HG03521 (cell line): Measurements from ENCODE around the gene FBXO31.

Source experiments
- ATAC-seq: cut with Tn5 transposase; IDR thresholded peaks from one replicate; pipeline ENCODE4 v1.9.1; 2021; ENCODE audit warnings: mild to moderate bottlenecking, moderate library complexity; ENCODE audit not compliant: unreplicated experiment

The FBXO31 gene

GRCh38 chr16:87330646-87331045, 52.9 kb downstream of the FBXO31 start:
- ATAC-seq = no peak

DNA sequence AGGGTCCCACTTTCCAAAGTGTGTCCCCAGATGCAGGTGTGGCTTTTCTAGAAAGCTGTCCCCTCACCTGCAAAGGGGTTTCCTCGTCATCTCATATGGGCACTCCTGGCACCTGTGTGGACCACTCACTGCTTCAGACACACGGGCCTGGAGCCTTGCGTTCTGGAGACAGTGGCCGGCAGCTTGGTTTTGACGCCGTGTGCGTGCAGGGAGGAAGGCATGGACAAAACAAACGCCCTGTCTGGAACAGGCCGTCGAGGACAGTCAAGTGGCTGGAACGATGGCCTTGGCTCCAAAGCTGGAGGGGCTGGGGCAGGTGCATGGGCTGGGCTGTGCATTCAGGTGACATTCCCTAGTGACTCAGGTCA, 53.3 kb downstream of the FBXO31 start:
- no peak for ATAC-seq

- no peak for ATAC-seq
Observed at GRCh38 chr16:87329436-87330256, 53.9 kb downstream of the FBXO31 start.

- no peak for ATAC-seq
Observed at GRCh38 chr16:87328846-87329245, 54.7 kb downstream of the FBXO31 start.

DNA sequence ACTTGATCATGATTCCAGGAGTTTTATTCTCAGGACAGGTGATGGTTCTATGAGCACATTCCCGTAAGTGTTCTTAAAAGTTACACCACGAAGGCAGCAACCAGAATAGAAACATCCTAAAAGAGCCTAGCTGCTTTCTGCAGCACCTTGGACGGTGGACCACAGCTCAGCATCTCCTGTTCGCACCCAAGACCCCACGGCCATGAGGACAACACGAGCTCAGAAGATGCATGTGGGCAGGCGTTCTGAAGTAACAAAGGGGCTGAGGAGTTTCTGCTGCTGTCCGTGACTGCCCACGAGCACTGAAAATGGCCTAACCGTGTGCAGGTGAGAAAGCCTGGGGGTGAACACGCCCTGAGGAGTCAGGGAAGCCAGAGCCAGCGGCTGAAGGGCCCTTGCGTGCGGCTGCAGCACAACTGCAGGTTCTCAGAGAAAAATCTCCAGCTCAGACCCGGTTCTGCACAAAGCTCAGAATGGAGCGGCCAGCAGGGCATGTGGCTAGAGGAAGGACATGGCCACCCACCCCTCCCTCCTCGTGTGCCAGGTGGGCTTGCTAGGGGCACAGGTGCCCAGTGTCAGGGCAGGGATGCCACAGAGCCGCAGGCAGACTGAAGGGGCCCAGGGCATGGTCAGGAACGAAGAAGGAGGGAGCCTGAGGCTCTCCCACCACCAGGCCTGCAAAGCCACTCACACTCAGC, 55.6 kb downstream of the FBXO31 start:
- ATAC-seq = no peak

- ATAC-seq = no peak
Observed at GRCh38 chr16:87326151-87326571, 57.4 kb downstream of the FBXO31 start.

- ATAC-seq = no peak
Observed at GRCh38 chr16:87325423-87325858, 58.1 kb downstream of the FBXO31 start.

DNA sequence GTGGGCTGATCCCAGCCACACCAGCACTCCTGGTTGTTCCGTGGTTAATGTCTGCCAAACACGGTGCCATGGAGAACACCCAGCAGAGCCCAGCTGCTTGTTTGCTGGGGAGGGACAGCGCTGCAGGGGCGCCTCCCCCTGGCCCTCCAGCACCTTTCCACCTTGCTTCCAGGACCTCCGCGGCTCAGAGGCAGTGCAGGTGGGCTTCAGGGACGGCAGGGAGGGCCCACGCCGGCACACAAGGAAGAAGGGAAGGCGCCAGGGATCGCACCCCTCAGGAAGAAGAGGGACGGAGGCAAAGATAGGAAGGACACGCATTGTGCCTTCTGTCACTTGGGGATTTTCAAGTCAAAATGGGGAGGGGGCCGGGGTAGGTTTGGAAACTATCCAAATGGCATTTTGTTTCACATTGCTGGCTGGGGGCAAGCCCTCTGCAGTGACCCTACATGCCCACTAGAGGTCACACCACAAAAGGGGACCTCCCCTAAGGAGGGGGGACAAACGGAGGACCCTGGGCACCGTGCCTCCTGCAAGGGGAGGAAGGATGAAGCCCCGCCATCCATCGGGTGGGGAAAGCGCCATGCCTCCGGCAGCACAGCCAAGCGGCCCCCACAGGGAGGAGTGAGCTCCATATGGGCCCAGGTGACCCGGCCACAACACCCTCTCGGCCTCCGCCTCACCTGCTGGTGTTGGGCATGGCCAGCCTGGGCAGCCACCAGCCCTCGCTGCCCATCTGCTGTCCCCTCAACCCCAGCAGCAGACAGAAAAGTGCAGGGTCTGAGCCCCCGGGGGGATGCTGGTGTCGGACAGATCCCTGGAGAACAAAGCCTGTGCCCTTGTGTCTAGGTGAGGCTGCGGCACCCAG, 58.9 kb downstream of the FBXO31 start:
- ATAC-seq = no peak

DNA sequence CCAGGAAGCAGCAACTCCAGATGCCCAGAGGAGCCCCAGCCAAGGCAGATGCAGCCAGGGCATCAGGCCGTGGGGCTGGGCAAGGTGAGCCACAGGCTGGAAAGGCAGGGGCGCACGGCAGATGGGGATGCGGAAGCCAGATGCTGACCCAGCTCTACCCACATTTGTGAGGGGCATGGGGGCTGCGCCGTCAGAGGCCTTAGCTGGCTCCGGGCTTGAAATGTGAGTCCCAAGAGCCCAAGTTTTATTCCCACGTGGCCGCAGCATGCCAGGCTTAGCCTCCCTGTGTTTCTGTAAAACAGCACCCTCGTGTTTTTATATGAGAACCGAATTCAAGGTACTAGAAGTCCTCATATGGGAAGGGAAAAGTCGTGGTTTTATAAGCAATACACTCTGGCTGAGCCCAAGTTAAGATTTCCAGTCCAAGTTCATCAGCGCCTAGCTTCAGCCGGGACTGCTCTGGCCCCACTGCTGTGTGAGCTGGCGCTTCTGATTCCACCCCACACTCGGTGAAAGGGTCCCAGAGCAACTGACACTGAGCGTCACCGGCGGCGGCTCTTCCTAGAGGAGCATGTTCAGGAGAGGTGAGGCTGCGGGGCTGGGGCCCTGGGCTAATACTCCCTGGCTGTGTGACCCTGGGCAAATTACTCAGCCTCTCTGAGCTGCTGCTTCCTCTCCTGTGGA, 59.7 kb downstream of the FBXO31 start:
- ATAC-seq = no peak

DNA sequence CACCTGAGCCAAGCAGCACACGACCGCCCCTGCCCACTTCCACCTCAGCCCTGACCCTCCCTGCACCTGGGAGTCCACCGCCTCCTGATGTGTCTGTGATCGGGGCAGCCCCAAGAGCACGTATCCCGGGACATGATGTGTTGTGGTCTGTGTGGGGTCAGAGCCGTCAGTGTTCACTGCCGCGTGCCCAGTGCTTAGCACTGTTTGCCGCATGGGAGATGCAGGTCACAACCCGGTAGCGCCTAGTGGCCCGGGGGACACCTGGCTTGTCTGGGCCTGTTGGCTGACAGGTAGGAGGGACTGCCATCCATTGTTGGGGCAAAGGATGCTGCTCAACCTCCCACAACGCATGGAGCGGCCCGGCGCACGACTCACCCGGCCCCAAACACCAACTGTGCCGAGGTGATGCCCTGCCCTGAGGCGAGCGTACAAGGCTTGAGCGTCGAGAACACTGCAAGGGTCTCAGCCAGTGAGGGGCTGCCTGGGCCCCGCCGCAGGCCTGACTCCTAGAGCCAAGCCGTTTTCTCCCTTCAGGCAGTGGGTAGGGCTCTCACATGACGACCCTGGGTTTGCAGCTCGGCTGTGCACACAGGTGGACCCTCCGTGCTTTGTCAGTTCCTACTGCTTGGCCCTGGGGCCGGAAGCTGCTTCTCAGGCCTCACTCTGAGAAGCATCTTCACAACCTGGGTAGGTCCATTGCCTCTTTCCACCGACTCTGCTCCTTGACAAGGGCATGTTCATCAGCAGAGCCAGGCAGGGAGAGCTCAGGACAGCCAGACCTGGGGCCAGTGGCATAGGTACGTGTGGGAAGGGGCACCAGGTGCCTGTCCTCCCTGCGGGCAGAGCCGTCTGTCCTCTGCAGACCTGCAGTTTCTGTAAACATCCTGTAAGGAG, 60.5 kb downstream of the FBXO31 start:
- ATAC-seq = no peak

DNA sequence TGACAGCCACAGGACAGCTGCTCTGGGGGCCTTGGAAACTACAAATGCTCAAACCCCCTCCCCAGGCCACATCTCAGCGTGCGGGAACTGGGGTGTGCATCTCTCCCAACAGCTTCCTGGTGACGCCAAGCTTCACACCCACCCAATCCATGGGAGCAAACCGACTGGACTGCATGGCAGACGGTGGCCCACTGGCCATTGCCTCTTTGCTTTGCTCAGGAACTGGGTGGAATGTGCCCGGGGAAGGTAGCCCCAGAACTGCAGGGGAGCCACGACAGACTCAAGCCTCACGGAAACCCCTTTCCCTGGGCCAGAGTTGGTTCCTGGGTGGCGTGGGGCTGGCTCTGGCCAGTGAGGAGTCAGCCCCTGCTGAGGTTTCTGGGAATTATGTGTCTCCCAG, 61.2 kb downstream of the FBXO31 start:
- no peak for ATAC-seq

DNA sequence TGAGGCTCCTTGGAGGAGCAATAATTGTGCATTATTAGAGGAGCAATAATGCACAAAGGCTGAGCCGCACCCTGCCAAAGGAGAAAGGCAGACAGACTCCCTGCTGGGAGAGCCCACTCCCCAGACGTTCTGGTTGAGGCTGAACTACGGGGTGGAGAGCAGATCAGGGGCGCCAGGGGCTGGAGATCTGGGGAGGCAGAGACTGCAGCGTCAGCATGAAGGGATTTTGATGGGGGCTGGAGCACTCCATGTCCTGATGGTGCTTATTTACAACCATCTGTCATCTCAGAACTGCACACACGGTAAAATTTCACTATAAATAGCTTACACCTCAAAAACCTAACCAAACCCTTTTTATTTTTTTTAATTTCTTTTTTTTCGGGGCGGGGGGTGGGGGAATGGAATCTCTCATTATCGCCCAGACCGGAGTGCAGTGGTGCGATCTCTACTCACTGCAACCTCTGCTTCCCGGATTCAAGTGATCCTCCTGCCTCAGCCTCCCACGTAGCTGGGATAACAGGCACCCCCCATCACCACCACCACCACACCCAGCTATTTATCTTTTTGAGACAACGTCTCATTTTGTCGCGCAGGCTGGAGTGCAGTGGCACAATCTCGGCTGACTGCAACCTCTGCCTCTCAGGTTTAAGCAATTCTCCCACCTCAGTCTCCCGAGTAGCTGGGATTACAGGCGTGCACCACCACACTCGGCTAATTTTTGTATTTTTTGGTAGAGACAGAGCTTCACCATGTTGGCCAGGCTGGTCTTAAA, 62.1 kb downstream of the FBXO31 start:
- no peak for ATAC-seq

DNA sequence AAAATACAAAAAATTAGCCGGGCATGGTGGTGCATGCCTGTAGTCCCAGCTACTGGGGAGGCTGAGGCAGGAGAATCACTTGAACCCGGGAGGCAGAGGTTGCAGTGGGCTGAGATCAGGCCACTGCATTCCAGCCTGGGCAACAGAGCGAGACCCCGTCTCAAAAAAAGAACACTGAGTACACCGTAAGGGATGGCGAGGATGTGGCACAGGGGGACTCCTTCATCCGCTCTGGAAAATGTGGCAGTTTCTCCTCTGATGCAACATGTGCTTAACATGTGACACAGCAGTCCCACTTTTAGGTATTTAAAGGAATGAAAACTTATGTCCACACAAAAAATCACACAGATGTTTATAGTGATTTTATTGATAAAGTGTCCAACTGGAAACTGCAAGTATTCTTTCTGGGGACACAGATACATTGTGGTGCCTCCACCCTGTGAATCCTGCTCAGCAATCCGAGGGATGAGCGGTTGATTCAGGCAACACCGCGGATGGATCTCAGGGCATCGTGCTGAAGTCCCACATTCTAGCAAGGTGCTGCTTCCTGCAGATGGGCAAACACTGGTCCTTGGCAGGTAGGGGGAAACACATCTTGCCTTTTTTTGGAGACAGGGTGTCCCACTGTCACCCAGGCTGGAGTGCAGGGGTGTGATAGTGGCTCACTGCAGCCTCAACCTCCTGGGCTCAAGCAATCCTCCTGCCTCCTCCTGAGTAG, 62.9 kb downstream of the FBXO31 start:
- ATAC-seq = no peak

DNA sequence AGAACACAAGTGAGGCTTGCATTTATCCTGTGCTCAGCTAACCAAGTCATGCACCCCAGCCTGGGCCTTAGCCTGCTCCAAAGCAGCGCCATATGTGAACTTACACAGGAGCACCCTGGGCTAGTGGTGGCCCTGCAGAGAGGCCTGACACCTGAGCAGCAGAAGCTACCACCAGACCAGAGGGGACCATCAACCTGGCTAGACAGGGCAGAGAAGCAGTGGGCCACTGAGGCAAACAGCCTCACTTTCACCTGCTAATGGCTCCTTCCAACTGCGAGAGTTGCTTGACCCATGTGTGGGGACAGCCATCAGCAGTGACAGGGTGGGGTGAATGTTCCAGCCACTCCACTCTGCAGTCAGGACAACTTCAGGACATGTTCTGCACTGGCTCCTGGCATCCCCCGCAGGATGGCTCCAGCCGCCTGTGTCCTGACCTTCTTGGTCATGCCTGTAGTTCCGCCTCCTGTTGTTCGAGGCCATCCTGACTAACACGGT, 63.5 kb downstream of the FBXO31 start:
- ATAC-seq = no peak

- no peak for ATAC-seq
Observed at GRCh38 chr16:87319011-87319410, 64.6 kb downstream of the FBXO31 start.

DNA sequence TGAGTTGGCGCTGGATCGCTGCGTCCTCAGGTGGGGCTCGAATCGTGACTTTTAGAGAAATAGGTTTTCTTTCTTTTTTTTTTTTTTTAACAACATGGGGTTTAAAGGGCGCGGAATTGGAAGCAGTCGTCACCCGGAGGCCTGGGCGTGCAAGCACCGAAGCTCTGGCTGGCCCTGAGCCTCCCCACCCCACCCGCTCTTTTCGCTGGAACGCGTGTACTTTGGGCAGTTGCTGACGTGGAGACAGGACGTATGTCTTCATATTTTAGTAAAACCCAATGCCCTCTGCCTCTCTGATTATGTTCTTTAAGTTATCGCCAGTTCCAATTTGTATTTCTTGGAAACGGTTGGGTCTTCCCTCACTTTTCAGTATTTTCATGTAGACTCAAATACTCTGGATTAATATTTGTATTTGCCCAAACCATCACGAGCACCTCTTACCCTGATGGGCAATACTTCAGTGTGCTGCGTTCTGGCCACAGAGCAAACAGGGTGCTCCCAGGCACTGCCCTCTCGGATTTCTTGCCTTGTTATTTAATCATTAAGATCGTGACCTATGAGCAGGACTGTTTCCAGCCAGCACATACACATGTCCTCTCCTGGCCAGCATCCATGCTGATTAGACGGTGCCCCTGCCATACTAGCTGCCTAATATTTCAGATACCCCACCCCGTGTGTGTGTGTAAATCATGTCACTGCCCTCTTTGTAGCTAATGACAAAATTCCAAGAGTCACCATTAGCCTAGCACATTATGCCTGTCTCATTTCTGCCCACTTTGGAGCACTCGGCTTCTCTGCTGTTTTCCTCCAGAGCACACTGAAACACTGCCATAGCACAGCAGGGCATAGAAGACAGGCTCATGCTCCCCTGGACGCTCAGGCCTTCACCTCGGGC, 65.6 kb downstream of the FBXO31 start:
- ATAC-seq = peak; percentile 18
